Measurements from ENCODE around the gene JAK2. TPM values are rescaled to one million over a fixed set of nuclear protein-coding genes. Genes with fewer than 3 reads are reported as not detected.

Gene JAK2
- total and polyA plus RNA-seq, 7 donors: 2.2 to 32.3 (median 9.0) TPM

DNA sequence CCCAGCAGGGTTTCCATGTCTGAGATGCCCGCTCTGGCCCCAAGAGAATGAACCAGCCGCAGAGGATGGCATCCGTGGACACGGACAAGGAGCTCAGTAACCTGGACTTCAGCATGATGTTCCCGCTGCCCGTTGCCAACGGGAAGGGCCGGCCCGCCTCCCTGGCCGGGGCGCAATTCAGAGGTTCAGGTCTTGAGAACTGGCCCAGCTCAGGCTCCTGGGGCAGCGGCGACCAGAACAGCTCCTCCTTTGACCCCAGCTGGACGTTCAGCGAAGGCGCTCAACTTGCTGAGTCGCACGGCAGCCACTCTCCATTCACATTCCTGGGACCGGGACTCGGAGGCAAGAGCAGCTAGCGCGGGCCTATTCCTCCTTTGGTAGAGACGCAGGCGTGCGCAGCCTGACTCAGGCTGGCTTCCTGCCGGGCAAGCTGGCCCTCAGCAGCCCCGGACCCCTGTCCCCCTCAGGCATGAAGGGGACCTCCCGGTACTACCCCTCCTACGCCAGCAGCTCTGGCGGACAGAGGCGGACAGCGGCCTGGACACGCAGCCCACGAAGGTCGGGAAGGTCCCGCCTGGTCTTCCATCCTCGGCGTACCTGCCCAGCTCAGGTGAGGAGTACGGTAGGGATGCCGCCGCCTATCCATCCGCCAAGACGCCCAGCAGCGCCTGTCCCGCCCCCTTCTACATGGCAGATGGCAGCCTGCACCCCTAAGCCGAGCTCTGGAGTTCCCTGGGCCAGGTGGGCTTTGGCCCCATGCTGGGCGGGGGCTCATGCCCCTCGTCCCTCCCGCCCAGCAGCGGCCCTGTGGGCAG, 126.0 kb downstream of the JAK2 start:
- 97 to 98% (median 98%) methylated on average over 46 to 50 of the region's 50 CpGs for WGBS, 3 donors
- ATAC-seq: no peak

GRCh38 chr9:5111696-5112095, 126.6 kb downstream of the JAK2 start:
- WGBS, 3 donors: 97 to 99% (median 98%) methylated on average over 28 of the region's 28 CpGs
- peak; percentile 12 to 38 for DNase-seq
- ATAC-seq: no peak

More for the DNA sequence above, 126.0 kb downstream of the JAK2 start:
- Histone ChIP-seq H3K9me3 (no peaks in the 10 kb centered on the region), H3K27ac (no peak overlapping the region), H3K27me3 (ENCODE audit: insufficient read depth in 3 of 3, low read length in 2 of 3) (no peaks in the 10 kb centered on the region), H3K36me3 (ENCODE audit: insufficient read depth in 1 of 2, low read depth in 1 of 2) (peaks cover 3 to 21% of the 10 kb centered on the region in 2 donors), H3K4me1 (no peaks in the 10 kb centered on the region), H3K4me3 (no peak overlapping the region)
- intact Hi-C loops (cut with DNase I): no loop called here
- TF ChIP-seq CTCF (IDR thresholded peaks at IDR 0.05): no peak
- peak in 1 of 2 donors; percentile 47 for DNase-seq

DNA sequence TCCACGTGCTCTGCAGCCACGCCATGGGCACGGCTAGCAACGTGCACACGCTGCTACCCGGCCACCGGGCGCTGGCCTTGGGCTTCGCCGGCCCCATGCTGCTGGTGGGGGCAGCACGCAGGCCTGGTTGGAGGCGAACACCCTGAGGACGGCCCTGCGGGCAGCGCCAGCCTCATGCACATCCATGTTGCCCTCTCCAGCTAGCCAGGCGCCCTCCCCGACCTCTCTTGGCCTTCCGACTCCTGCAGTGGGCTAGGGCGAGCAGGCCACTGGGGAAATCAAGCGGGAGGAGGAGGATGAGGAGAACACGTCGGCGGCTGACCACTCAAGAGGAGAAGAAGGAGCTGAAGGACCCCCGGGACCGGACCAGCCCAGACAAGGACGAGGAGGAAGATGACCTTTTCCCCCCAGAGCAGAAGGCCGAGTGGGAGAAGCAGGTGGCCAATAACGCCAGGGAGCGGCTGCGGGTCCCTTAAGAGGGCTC, 127.1 kb downstream of the JAK2 start:
- WGBS, 3 donors: 98% methylated on average over 30 of the region's 30 CpGs
- H3K4me3 ChIP-seq: no peak overlapping the region
- H3K4me1 ChIP-seq: no peaks in the 10 kb centered on the region
- H3K27ac ChIP-seq: no peak overlapping the region
- DNase-seq: peak; percentile 12 to 44
- no peak for TF ChIP-seq CTCF (IDR thresholded peaks at IDR 0.05)
- no peaks in the 10 kb centered on the region for H3K27me3 ChIP-seq (ENCODE audit: insufficient read depth in 3 of 3, low read length in 2 of 3)
- intact Hi-C loops (cut with DNase I): no loop called here
- ATAC-seq: no peak
- H3K9me3 ChIP-seq: no peaks in the 10 kb centered on the region
- peaks cover 3 to 24% of the 10 kb centered on the region in 2 donors for H3K36me3 ChIP-seq (ENCODE audit: insufficient read depth in 1 of 2, low read depth in 1 of 2)

More at GRCh38 chr9:5111696-5112095, 126.6 kb downstream of the JAK2 start:
- H3K36me3 ChIP-seq (ENCODE audit: insufficient read depth in 1 of 2, low read depth in 1 of 2): peaks cover 3 to 27% of the 10 kb centered on the region in 2 donors
- no peak overlapping the region for H3K27ac ChIP-seq
- H3K9me3 ChIP-seq: no peaks in the 10 kb centered on the region
- H3K27me3 ChIP-seq (ENCODE audit: insufficient read depth in 3 of 3, low read length in 2 of 3): no peaks in the 10 kb centered on the region
- no peaks in the 10 kb centered on the region for H3K4me1 ChIP-seq
- no peak overlapping the region for H3K4me3 ChIP-seq
- TF ChIP-seq CTCF (IDR thresholded peaks at IDR 0.05): no peak
- intact Hi-C loops (cut with DNase I): no loop called here

DNA sequence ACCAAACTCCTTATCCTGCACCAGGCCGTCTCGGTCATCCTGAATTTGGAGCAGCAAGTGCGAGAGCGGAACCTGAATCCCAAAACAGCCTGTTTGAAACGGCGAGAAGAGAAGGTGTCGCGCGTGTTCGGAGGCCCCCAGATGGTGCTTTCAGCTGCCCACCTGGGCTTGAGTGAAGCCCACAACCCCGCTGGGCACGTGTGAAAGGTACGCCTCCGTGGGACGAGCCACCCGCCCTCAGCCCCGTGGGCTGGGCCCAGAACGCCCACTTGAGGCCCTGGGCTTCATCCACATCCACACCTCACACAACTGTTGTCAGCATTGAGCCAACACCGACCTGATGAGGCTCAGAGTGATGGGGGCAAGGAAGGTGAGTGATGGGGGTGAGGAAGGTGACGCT, 127.6 kb downstream of the JAK2 start:
- no peak for TF ChIP-seq CTCF (IDR thresholded peaks at IDR 0.05)

More for the DNA sequence above, 127.6 kb downstream of the JAK2 start:
- Histone ChIP-seq H3K9me3 (no peaks in the 10 kb centered on the region), H3K27ac (no peak overlapping the region), H3K36me3 (ENCODE audit: insufficient read depth in 1 of 2, low read depth in 1 of 2) (peaks cover 3 to 23% of the 10 kb centered on the region in 2 donors), H3K27me3 (ENCODE audit: insufficient read depth in 3 of 3, low read length in 2 of 3) (no peaks in the 10 kb centered on the region), H3K4me1 (no peaks in the 10 kb centered on the region), H3K4me3 (no peak overlapping the region)
- DNase-seq (peak in 1 of 2 donors; percentile 23), ATAC-seq (peak in 1 of 4 donors; percentile 17)
- 94 to 96% (median 95%) methylated on average over 20 of the region's 20 CpGs for WGBS, 3 donors
- intact Hi-C loops (cut with DNase I): no loop called here
